ENCODE results near the gene RMRP. TPM values are rescaled to one million over a fixed set of nuclear protein-coding genes. Genes with fewer than 3 reads are reported as not detected.

Gene RMRP
- total and polyA plus RNA-seq, 12 donors = 885 to 23,366 (median 6,693) TPM; not detected in 1

DNA sequence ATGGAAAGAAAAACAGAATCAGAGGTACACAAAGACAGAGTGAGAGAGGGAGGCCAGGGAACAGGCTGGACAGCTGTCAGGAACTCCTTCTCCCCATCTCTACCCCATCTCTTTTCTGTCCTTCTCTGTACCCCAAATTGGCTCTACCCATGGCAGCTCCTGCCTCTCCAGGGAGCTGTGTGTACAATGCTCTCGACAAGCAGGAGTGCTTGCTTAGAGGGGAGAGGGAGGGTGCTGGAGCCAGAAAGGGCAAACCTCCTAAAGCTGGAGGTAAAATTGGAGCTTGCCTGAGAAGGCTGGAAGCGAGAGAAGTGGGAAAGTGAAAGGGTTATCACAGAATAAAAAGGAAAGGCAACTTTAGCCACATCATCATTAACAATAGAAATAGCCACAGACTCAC, 25.5 kb upstream of the RMRP start:
- Histone ChIP-seq H3K36me3 (replicated peaks in 1 of 2) (peaks cover 0 to 34% of the 10 kb centered on the region in 2 donors), H3K27me3 (no peaks in the 10 kb centered on the region), H3K9me3 (replicated peaks in 1 of 3) (no peaks in the 10 kb centered on the region), H3K4me1 (replicated peaks in 1 of 2) (peaks cover 15 to 26% of the 10 kb centered on the region in 2 donors), H3K4me3 (no peak overlapping the region), H3K27ac (peak overlapping the region in 2 of 5 donors; percentile 21 to 40)
- no peak for DNase-seq
- no peak for TF ChIP-seq POLR2A (IDR thresholded peaks at IDR 0.05)
- TF ChIP-seq, protein P1, sequence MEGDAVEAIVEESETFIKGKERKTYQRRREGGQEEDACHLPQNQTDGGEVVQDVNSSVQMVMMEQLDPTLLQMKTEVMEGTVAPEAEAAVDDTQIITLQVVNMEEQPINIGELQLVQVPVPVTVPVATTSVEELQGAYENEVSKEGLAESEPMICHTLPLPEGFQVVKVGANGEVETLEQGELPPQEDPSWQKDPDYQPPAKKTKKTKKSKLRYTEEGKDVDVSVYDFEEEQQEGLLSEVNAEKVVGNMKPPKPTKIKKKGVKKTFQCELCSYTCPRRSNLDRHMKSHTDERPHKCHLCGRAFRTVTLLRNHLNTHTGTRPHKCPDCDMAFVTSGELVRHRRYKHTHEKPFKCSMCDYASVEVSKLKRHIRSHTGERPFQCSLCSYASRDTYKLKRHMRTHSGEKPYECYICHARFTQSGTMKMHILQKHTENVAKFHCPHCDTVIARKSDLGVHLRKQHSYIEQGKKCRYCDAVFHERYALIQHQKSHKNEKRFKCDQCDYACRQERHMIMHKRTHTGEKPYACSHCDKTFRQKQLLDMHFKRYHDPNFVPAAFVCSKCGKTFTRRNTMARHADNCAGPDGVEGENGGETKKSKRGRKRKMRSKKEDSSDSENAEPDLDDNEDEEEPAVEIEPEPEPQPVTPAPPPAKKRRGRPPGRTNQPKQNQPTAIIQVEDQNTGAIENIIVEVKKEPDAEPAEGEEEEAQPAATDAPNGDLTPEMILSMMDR (IDR thresholded peaks at IDR 0.05) = no peak
- WGBS, 4 donors = 67 to 81% (median 70%) methylated on average over 2 of the region's 2 CpGs
- intact Hi-C loops (cut with DNase I) = no loop called here

DNA sequence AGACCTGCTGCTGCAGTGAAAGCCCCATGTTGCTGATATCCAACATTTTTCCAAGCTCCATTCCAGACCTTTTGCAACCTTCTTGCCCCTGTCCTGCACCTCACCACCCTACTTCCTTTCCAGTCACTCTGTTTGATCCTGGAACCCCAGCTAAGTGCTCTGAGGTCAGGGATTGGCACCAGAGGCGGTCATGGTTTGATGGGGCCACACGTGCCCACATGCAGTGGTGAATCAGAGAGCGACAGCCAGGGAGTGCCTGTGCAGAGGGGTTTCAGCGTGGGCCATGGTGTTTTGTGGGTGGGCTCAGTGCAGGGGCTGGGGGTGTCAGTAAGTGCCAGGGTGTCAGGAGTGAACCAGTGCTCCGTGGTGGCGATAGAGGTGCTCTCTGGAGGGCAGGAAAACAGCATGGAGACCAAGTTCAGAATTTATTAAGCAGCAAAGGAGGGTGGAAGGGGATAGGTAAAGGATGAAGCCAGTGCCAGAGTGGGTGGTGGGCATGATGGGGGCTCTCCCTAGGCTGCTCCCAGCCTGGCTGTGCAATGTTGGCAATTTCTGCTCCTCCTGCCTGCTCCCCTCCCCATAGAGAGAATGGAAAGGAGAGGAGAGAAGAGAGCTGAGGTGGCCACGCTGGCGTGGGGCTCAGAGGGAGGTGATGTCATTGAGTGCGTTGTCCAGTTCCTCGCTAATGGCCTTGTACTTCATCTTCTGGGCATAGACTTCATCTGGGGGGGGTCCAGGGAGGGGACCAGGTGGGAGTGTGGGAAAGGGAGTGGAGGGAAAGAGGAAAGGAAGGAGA, 24.9 kb upstream of the RMRP start:
- DNase-seq = no peak
- intact Hi-C loops (cut with DNase I) = no loop called here
- Histone ChIP-seq H3K27me3 (no peaks in the 10 kb centered on the region), H3K36me3 (replicated peaks in 1 of 2) (peaks cover 0 to 34% of the 10 kb centered on the region in 2 donors), H3K4me1 (replicated peaks in 1 of 2) (peaks cover 9 to 20% of the 10 kb centered on the region in 2 donors), H3K27ac (peak overlapping the region in 2 of 5 donors; percentile 21 to 40), H3K4me3 (no peak overlapping the region), H3K9me3 (replicated peaks in 1 of 3) (no peaks in the 10 kb centered on the region)
- TF ChIP-seq, protein P1 (IDR thresholded peaks at IDR 0.05) = no peak
- TF ChIP-seq POLR2A (IDR thresholded peaks at IDR 0.05) = no peak
- WGBS, 4 donors = 75 to 77% (median 76%) methylated on average over 10 of the region's 10 CpGs

DNA sequence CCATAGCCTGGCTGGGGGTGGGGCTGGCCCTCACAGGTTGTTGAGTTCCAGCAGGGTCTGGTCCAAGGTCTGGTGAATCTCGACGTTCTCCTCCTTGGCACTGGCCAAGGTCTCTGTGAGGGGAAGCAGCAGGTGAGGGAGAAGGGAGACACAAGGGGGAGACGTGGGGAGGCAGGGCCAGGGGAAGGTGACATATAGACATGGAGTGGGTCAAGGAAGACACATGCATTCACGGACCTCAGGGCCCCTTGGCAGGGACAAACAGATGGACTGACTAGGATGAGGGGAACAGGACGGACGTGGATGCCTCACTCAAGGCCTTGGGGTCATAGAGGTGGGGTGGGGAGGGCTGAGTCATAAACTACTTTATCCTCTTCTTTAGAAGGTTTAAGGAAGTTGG, 24.2 kb upstream of the RMRP start:
- TF ChIP-seq, protein P1 (IDR thresholded peaks at IDR 0.05) = no peak
- TF ChIP-seq POLR2A (IDR thresholded peaks at IDR 0.05) = no peak
- H3K27me3 ChIP-seq = no peaks in the 10 kb centered on the region
- WGBS, 4 donors = 40 to 61% (median 54%) methylated on average over 6 of the region's 6 CpGs
- DNase-seq = no peak
- peaks cover 2 to 13% of the 10 kb centered on the region in 2 donors for H3K4me1 ChIP-seq (replicated peaks in 1 of 2)
- H3K36me3 ChIP-seq (replicated peaks in 1 of 2) = peaks cover 0 to 34% of the 10 kb centered on the region in 2 donors
- no peak overlapping the region for H3K4me3 ChIP-seq
- no peaks in the 10 kb centered on the region for H3K9me3 ChIP-seq (replicated peaks in 1 of 3)
- intact Hi-C loops (cut with DNase I) = no loop called here
- peak overlapping the region in 1 of 5 donors; percentile 40 for H3K27ac ChIP-seq

DNA sequence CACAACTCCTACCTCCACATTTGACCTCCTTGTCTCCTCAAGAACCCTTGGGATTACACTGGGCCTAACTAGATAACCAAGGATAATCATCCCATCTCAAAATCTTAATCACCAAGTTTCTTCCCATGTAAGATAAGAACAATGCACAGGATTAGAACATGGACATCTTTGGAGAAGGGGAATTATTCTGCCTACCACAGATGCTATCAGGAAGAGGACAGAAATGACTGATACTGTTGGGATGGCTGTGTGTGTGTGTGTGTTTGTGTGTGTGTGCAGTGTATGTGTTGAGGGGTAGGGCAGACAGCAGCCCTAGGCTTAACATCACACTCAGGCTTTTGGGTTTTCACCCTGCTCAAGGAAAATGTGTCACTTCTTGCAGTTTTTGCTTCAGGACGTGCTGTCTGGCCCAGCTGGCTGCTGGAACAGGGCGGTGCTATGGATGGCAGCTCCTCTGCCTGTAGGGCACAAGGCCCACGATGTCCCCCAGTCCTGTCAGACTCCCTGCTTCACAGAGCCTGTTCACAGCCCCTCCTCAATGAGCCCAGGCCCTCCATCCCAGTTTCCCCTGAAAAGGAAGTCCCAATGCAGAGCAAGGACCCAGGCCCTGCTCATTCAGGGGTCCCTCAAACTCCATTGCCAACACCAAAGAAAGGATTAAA, 23.7 kb upstream of the RMRP start:
- intact Hi-C loops (cut with DNase I) = no loop called here
- Histone ChIP-seq H3K27me3 (no peaks in the 10 kb centered on the region), H3K4me1 (replicated peaks in 1 of 2) (peaks cover 0 to 7% of the 10 kb centered on the region in 2 donors), H3K4me3 (no peak overlapping the region), H3K36me3 (replicated peaks in 1 of 2) (peaks cover 0 to 34% of the 10 kb centered on the region in 2 donors), H3K27ac (peak overlapping the region in 1 of 5 donors; percentile 40), H3K9me3 (replicated peaks in 1 of 3) (no peaks in the 10 kb centered on the region)
- WGBS, 4 donors = 68 to 84% (median 71%) methylated on average over 2 to 3 of the region's 3 CpGs
- DNase-seq = no peak
- TF ChIP-seq, protein P1 (IDR thresholded peaks at IDR 0.05) = no peak
- TF ChIP-seq POLR2A (IDR thresholded peaks at IDR 0.05) = no peak
